Muscle layer of colon (tissue), 2 donors: ENCODE measurements around the gene CTRL.

Experiments
- H3K27ac ChIP-seq: one replicate; pipeline ENCODE4 v1.7.0; 2013; ENCODE audit warnings: low read depth, mild to moderate bottlenecking, low read length, moderate library complexity
- H3K27me3 ChIP-seq, 2 donors: one replicate each; pipeline ENCODE4 v1.7.0; 2013; ENCODE audit warnings: low read length in 2 of 2, mild to moderate bottlenecking in 2 of 2; ENCODE audit not compliant: insufficient read depth in 2 of 2, control insufficient read depth in 1 of 2
- H3K36me3 ChIP-seq: one replicate; pipeline ENCODE4 v1.7.0; 2013; ENCODE audit warnings: mild to moderate bottlenecking, low read length; ENCODE audit not compliant: insufficient read depth
- H3K4me1 ChIP-seq: one replicate; pipeline ENCODE4 v1.7.0; 2013; ENCODE audit warnings: mild to moderate bottlenecking, low read length; ENCODE audit not compliant: insufficient read depth
- H3K4me3 ChIP-seq, 2 donors: one replicate each; pipeline ENCODE4 v1.7.0; 2013; ENCODE audit warnings: low read length in 2 of 2, low read depth in 1 of 2, mild to moderate bottlenecking in 1 of 2, moderate library complexity in 1 of 2
- H3K9ac ChIP-seq: one replicate; pipeline ENCODE4 v1.7.0; 2013; ENCODE audit warnings: low read length
- H3K9me3 ChIP-seq: one replicate; pipeline ENCODE4 v1.7.0; 2013; ENCODE audit warnings: mild to moderate bottlenecking, low read length
- donor health status: abdominal sarcoma.
- donor health status: Adenocarcinoma of cecum.

The CTRL gene

GRCh38 chr16:67928147-67928546, 3.5 kb downstream of the CTRL start:
- H3K9ac ChIP-seq: no peak overlapping the region
- no peaks in the 10 kb centered on the region for H3K4me1 ChIP-seq
- H3K27ac ChIP-seq: no peak overlapping the region
- peaks cover 30% of the 10 kb centered on the region for H3K36me3 ChIP-seq
- H3K4me3 ChIP-seq: no peak overlapping the region
- H3K27me3 ChIP-seq: no peaks in the 10 kb centered on the region
- no peaks in the 10 kb centered on the region for H3K9me3 ChIP-seq

GRCh38 chr16:67927131-67927941, 4.3 kb downstream of the CTRL start:
- no peak overlapping the region for H3K9ac ChIP-seq
- no peaks in the 10 kb centered on the region for H3K4me1 ChIP-seq
- H3K4me3 ChIP-seq: no peak overlapping the region
- no peaks in the 10 kb centered on the region for H3K9me3 ChIP-seq
- H3K27ac ChIP-seq: no peak overlapping the region
- H3K27me3 ChIP-seq: no peaks in the 10 kb centered on the region
- H3K36me3 ChIP-seq: peaks cover 30% of the 10 kb centered on the region

- H3K27me3 ChIP-seq: no peaks in the 10 kb centered on the region
- peaks cover 30% of the 10 kb centered on the region for H3K36me3 ChIP-seq
- H3K4me1 ChIP-seq: no peaks in the 10 kb centered on the region
- H3K9ac ChIP-seq: no peak overlapping the region
- no peak overlapping the region for H3K4me3 ChIP-seq
- H3K9me3 ChIP-seq: no peaks in the 10 kb centered on the region
- no peak overlapping the region for H3K27ac ChIP-seq
These were observed 5.4 kb downstream of the CTRL start for GRCh38 chr16:67926181-67926750.

- no peak overlapping the region for H3K9ac ChIP-seq
- peaks cover 33% of the 10 kb centered on the region for H3K36me3 ChIP-seq
- no peaks in the 10 kb centered on the region for H3K27me3 ChIP-seq
- H3K9me3 ChIP-seq: no peaks in the 10 kb centered on the region
- H3K4me1 ChIP-seq: no peaks in the 10 kb centered on the region
- no peak overlapping the region for H3K27ac ChIP-seq
- H3K4me3 ChIP-seq: no peak overlapping the region
These were observed 7.3 kb downstream of the CTRL start for GRCh38 chr16:67924140-67924906.

GRCh38 chr16:67923414-67924116, 8.1 kb downstream of the CTRL start:
- Histone ChIP-seq H3K27me3 (no peaks in the 10 kb centered on the region), H3K36me3 (peaks cover 26% of the 10 kb centered on the region), H3K9me3 (no peaks in the 10 kb centered on the region), H3K4me3 (no peak overlapping the region), H3K4me1 (no peaks in the 10 kb centered on the region), H3K9ac (no peak overlapping the region), H3K27ac (no peak overlapping the region)

- Histone ChIP-seq H3K4me1 (peaks cover 7% of the 10 kb centered on the region), H3K9ac (no peak overlapping the region), H3K27ac (no peak overlapping the region)
These were observed 8.9 kb downstream of the CTRL start for GRCh38 chr16:67922740-67923139.

GRCh38 chr16:67922221-67922620, 9.4 kb downstream of the CTRL start:
- peaks cover 12% of the 10 kb centered on the region for H3K4me1 ChIP-seq
- no peak overlapping the region for H3K27ac ChIP-seq
- H3K9ac ChIP-seq: no peak overlapping the region
- H3K36me3 ChIP-seq: peaks cover 12% of the 10 kb centered on the region
- H3K27me3 ChIP-seq: no peaks in the 10 kb centered on the region
- no peak overlapping the region for H3K4me3 ChIP-seq
- no peaks in the 10 kb centered on the region for H3K9me3 ChIP-seq

More at GRCh38 chr16:67922740-67923139, 8.9 kb downstream of the CTRL start:
- no peaks in the 10 kb centered on the region for H3K9me3 ChIP-seq
- H3K27me3 ChIP-seq: no peaks in the 10 kb centered on the region
- no peak overlapping the region for H3K4me3 ChIP-seq
- H3K36me3 ChIP-seq: peaks cover 17% of the 10 kb centered on the region

GRCh38 chr16:67919622-67920221, 11.9 kb downstream of the CTRL start:
- Histone ChIP-seq H3K9ac (no peak overlapping the region), H3K4me3 (no peak overlapping the region), H3K9me3 (no peaks in the 10 kb centered on the region), H3K27me3 (no peaks in the 10 kb centered on the region), H3K36me3 (peaks cover 25% of the 10 kb centered on the region), H3K27ac (no peak overlapping the region), H3K4me1 (peaks cover 31% of the 10 kb centered on the region)

GRCh38 chr16:67917852-67918236, 13.8 kb downstream of the CTRL start:
- Histone ChIP-seq H3K9me3 (no peaks in the 10 kb centered on the region), H3K27me3 (no peaks in the 10 kb centered on the region), H3K36me3 (peaks cover 21% of the 10 kb centered on the region), H3K4me3 (no peak overlapping the region), H3K4me1 (peaks cover 31% of the 10 kb centered on the region), H3K27ac (no peak overlapping the region), H3K9ac (no peak overlapping the region)

GRCh38 chr16:67917140-67917851, 14.4 kb downstream of the CTRL start:
- peaks cover 21% of the 10 kb centered on the region for H3K36me3 ChIP-seq
- H3K9ac ChIP-seq: no peak overlapping the region
- H3K4me3 ChIP-seq: no peak overlapping the region
- H3K9me3 ChIP-seq: no peaks in the 10 kb centered on the region
- H3K4me1 ChIP-seq: peaks cover 31% of the 10 kb centered on the region
- H3K27me3 ChIP-seq: no peaks in the 10 kb centered on the region
- no peak overlapping the region for H3K27ac ChIP-seq
